Liver (tissue), 9 donors: ENCODE measurements around the gene FAM24A. TPM values are rescaled to one million over a fixed set of nuclear protein-coding genes. Genes with fewer than 3 reads are reported as not detected.
A peak's percentile ranks its signal among the peaks of the same experiment; 100 is the strongest.
"Not testable (repeated sequence)": the region's sequence is repeated elsewhere in the genome, so short reads cannot be mapped to it uniquely, and the experiment has no call there.

Source experiments
- DNase-seq: peaks from one replicate; pipeline ENCODE4 v3.0.0-alpha.2; 2017; ENCODE audit warnings: low spot score
- H3K27ac ChIP-seq, 2 donors: one replicate each; pipeline ENCODE4 v1.7.0; 2013; ENCODE audit warnings: inconsistent platforms in 2 of 2, low read length in 2 of 2, control low read depth in 1 of 2, low read depth in 1 of 2, mild to moderate bottlenecking in 1 of 2
- H3K27me3 ChIP-seq, 4 donors: one replicate each; pipeline versions ENCODE4 v1.6.1 to v1.7.0; 2013; ENCODE audit warnings: low read length in 3 of 4, inconsistent platforms in 1 of 4, mild to moderate bottlenecking in 1 of 4, moderate library complexity in 1 of 4; ENCODE audit not compliant: control insufficient read depth in 4 of 4, insufficient read depth in 4 of 4
- H3K36me3 ChIP-seq, 4 donors: one replicate each; pipeline versions ENCODE4 v1.6.1 to v1.7.0; 2013; ENCODE audit warnings: low read length in 3 of 4, mild to moderate bottlenecking in 3 of 4, low read depth in 1 of 4, moderate library complexity in 1 of 4; ENCODE audit not compliant: control insufficient read depth in 4 of 4, insufficient read depth in 3 of 4
- H3K4me1 ChIP-seq, 4 donors: one replicate each; pipeline versions ENCODE4 v1.6.1 to v1.7.0; 2013; ENCODE audit warnings: low read length in 3 of 4, mild to moderate bottlenecking in 3 of 4, moderate library complexity in 1 of 4; ENCODE audit not compliant: control insufficient read depth in 4 of 4, insufficient read depth in 4 of 4
- H3K4me3 ChIP-seq, 3 donors: one replicate each; pipeline versions ENCODE4 v1.6.1 to v1.7.0; 2013; ENCODE audit warnings: low read length in 3 of 3, control low read depth in 1 of 3, low read depth in 1 of 3, mild to moderate bottlenecking in 1 of 3
- H3K9ac ChIP-seq, 2 donors: one replicate each; pipeline ENCODE4 v1.7.0; 2013; ENCODE audit warnings: low read length in 2 of 2, mild to moderate bottlenecking in 2 of 2, moderate library complexity in 2 of 2, control low read depth in 1 of 2, low read depth in 1 of 2
- H3K9me3 ChIP-seq, 4 donors: one replicate each; pipeline versions ENCODE4 v1.6.1 to v1.7.0; 2013; ENCODE audit warnings: low read length in 3 of 4; ENCODE audit not compliant: control insufficient read depth in 4 of 4
- ATF3 ChIP-seq: IDR thresholded peaks from 2 replicates; pipeline ENCODE4 v1.6.1; 2016; ENCODE audit warnings: antibody characterized with exemption
- CTCF ChIP-seq: fragments of 150-350 bp; IDR thresholded peaks from 2 replicates; pipeline ENCODE4 v1.5.1; 2017; ENCODE audit warnings: improper control_type of control experiment, low read depth, low read length; ENCODE audit not compliant: missing input control
- EGR1 ChIP-seq, 2 donors: IDR thresholded peaks; 2 replicates each; pipeline ENCODE4 v1.6.1; 2016 to 2018; ENCODE audit warnings: antibody characterized with exemption in 2 of 2, low read depth in 2 of 2
- FOXA2 ChIP-seq: IDR thresholded peaks from 2 replicates; pipeline ENCODE4 v1.6.1; 2016; ENCODE audit warnings: antibody characterized with exemption
- GABPA ChIP-seq, 2 donors: IDR thresholded peaks in 1 of 2; conservative IDR thresholded peaks in 1 of 2; 2 replicates each; pipeline ENCODE4 v1.6.1; 2016; ENCODE audit warnings: antibody characterized with exemption in 2 of 2, mild to moderate bottlenecking in 1 of 2, moderate library complexity in 1 of 2
- HNF4A ChIP-seq, 2 donors: conservative IDR thresholded peaks; 2 replicates each; pipeline ENCODE4 v1.6.1; 2016; ENCODE audit warnings: antibody characterized with exemption in 2 of 2, mild to moderate bottlenecking in 2 of 2
- HNF4G ChIP-seq: IDR thresholded peaks from 2 replicates; pipeline ENCODE4 v1.6.1; 2016; ENCODE audit warnings: antibody characterized with exemption
- JUND ChIP-seq, 2 donors: IDR thresholded peaks; 2 replicates each; pipeline ENCODE4 v1.6.1; 2016; ENCODE audit warnings: antibody characterized with exemption in 2 of 2
- NR2F2 ChIP-seq: IDR thresholded peaks from 2 replicates; pipeline ENCODE4 v1.6.1; 2016; ENCODE audit warnings: antibody characterized with exemption
- REST ChIP-seq: IDR thresholded peaks from 2 replicates; pipeline ENCODE4 v1.6.1; 2016; ENCODE audit warnings: antibody characterized with exemption, mild to moderate bottlenecking
- RXRA ChIP-seq, 2 donors: IDR thresholded peaks; 2 replicates each; pipeline ENCODE4 v1.6.1; 2017 to 2018; ENCODE audit warnings: antibody characterized with exemption in 2 of 2, mild to moderate bottlenecking in 1 of 2
- SP1 ChIP-seq: IDR thresholded peaks from 2 replicates; pipeline ENCODE4 v1.6.1; 2018; ENCODE audit warnings: antibody characterized with exemption, mild to moderate bottlenecking
- TAF1 ChIP-seq: conservative IDR thresholded peaks from 2 replicates; pipeline ENCODE4 v1.6.1; 2016; ENCODE audit warnings: antibody characterized with exemption, mild to moderate bottlenecking
- YY1 ChIP-seq: IDR thresholded peaks from 2 replicates; pipeline ENCODE4 v1.6.1; 2016; ENCODE audit warnings: antibody characterized with exemption, mild to moderate bottlenecking
- WGBS: extraction: QIAGEN DNeasy Blood & Tissue Kit; methylation state at CpG from one replicate; pipeline ENCODE4 v1.1.7; 2013; 5-methylcytosine and 5-hydroxymethylcytosine counted together
- polyA plus RNA-seq, 2 donors: library from polyadenylated mRNA; stranded (reverse) in 1 of 2; unstranded in 1 of 2; fragments of 200-250 nt in 1 of 2; fragments of >200 nt in 1 of 2; fragmentation: Nextera tagmentation in 1 of 2; extraction: Ambion mirVana in 1 of 2; gene quantifications; one replicate each; pipeline versions ENCODE4 v1.2.1 to v1.2.3, GENCODE V29; 2013 to 2015
- total RNA-seq, 2 donors: library from RNA; depleted of rRNA; stranded (reverse); fragments of >200 nt; gene quantifications; one replicate each; pipeline ENCODE4 v1.2.3, GENCODE V29; 2014
- donor health status: healthy.
- donor health status: healthy.
- donor health status: healthy.
- donor health status: healthy.
- donor health status: healthy.

The FAM24A gene
- total and polyA plus RNA-seq, 4 donors, result not detected

- H3K27ac ChIP-seq, result no peak overlapping the region
- no peak for DNase-seq
- H3K27me3 ChIP-seq, result no peaks in the 10 kb centered on the region
- no peak overlapping the region for H3K9ac ChIP-seq
- H3K9me3 ChIP-seq, result no peaks in the 10 kb centered on the region
- TF ChIP-seq HNF4A (conservative IDR thresholded peaks at IDR 0.05) (peak; percentile 22 to 32), RXRA (IDR thresholded peaks at IDR 0.05) (peak in 1 of 2 donors; percentile 9), GABPA (IDR thresholded peaks at IDR 0.05 in 1 of 2, conservative IDR thresholded peaks at IDR 0.05 in 1 of 2) (no peak)
- H3K4me1 ChIP-seq, result no peaks in the 10 kb centered on the region
- WGBS, result 96% methylated on average over 2 of the region's 2 CpGs
- no peaks in the 10 kb centered on the region for H3K36me3 ChIP-seq
- H3K4me3 ChIP-seq, result no peak overlapping the region
These were observed 46.9 kb upstream of the FAM24A start for GRCh38 chr10:122863216-122864193.

- Histone ChIP-seq H3K36me3 (no peaks in the 10 kb centered on the region), H3K27me3 (no peaks in the 10 kb centered on the region), H3K4me3 (no peak overlapping the region), H3K4me1 (no peaks in the 10 kb centered on the region), H3K9me3 (no peaks in the 10 kb centered on the region), H3K27ac (no peak overlapping the region), H3K9ac (no peak overlapping the region)
- TF ChIP-seq ATF3 (no peak), HNF4A (conservative IDR thresholded peaks at IDR 0.05) (no peak), REST (no peak), SP1 (no peak), FOXA2 (no peak), GABPA (IDR thresholded peaks at IDR 0.05 in 1 of 2, conservative IDR thresholded peaks at IDR 0.05 in 1 of 2) (no peak)
- no peak for DNase-seq
- WGBS, result 96% methylated on average over 2 of the region's 2 CpGs
These were observed 46.2 kb upstream of the FAM24A start for GRCh38 chr10:122864194-122864592.

GRCh38 chr10:122864901-122865300 is 45.5 kb upstream of the FAM24A start:
- Histone ChIP-seq H3K4me3 (no peak overlapping the region), H3K4me1 (no peaks in the 10 kb centered on the region), H3K9me3 (no peaks in the 10 kb centered on the region), H3K9ac (no peak overlapping the region), H3K27ac (no peak overlapping the region), H3K36me3 (no peaks in the 10 kb centered on the region), H3K27me3 (no peaks in the 10 kb centered on the region)
- no peak for DNase-seq
- TF ChIP-seq EGR1 (IDR thresholded peaks at IDR 0.05; ENCODE audit: low read depth in 2 of 2) (no peak), SP1 (no peak), JUND (IDR thresholded peaks at IDR 0.05) (no peak), YY1 (no peak), TAF1 (no peak), RXRA (IDR thresholded peaks at IDR 0.05) (no peak), HNF4G (no peak), CTCF (no peak), NR2F2 (no peak), ATF3 (no peak)
- WGBS, result 100% methylated on average over 1 of the region's 1 CpG

GRCh38 chr10:122866757-122867482 is 43.5 kb upstream of the FAM24A start:
- not testable (repeated sequence) for H3K4me1 ChIP-seq, H3K9ac ChIP-seq, H3K27ac ChIP-seq, DNase-seq, H3K4me3 ChIP-seq, H3K9me3 ChIP-seq, H3K27me3 ChIP-seq, H3K36me3 ChIP-seq
- WGBS, result 87% methylated on average over 3 of the region's 3 CpGs
